HG02678 (cell line): ENCODE measurements around the gene ROCK1.
"Not testable (repeated sequence)": the region's sequence is repeated elsewhere in the genome, so short reads cannot be mapped to it uniquely, and the experiment has no call there.

Experiments used
- ATAC-seq: cut with Tn5 transposase; IDR thresholded peaks from one replicate; pipeline ENCODE4 v1.9.1; 2021; ENCODE audit warnings: mild to moderate bottlenecking, moderate library complexity; ENCODE audit not compliant: unreplicated experiment

ROCK1 gene

DNA sequence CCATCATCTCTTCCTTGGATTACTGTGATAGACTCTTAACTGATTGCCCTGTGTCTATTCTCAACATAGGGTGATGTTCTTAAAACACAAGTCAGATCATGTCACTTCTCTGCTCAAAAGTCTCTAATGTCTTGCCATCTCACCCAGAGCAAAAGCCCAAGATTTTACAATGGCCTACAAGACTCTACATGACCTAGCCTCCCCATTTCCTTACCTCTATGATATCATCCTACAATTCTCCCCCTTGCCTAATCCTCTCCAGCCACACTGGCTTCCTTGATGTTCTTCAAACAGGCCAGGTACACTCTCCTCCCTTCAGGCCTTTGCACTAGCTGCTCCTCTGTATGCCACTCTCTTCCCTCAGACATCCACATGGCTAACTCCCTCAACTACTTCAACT is 55.1 kb downstream of the ROCK1 start:
- ATAC-seq, result no peak

DNA sequence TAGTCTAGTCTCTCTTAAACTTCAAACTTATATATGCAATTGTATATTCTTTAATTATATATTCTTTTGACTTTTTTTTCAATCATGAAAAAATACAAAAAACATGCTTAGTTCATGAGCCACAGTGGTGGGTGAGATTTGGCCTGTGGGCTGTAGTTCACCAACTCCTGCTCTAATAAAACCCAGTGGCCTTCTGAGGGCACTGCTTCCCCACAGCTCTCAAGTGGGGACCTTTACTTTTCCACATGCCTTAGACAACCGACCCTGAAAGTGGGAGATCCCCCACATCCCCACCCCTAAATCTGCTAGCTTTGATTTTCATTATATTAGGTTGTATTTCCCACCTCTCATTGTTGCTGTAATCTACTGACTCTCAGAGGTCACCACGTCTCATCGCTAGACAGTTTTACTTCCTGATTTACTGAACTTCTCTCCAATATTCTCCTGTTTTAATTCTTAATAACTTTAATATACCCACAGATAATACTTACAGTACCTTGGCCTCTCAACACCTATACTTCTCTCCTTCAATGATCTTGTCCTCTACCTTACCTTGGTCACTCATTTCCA is 57.3 kb downstream of the ROCK1 start:
- no peak for ATAC-seq

DNA sequence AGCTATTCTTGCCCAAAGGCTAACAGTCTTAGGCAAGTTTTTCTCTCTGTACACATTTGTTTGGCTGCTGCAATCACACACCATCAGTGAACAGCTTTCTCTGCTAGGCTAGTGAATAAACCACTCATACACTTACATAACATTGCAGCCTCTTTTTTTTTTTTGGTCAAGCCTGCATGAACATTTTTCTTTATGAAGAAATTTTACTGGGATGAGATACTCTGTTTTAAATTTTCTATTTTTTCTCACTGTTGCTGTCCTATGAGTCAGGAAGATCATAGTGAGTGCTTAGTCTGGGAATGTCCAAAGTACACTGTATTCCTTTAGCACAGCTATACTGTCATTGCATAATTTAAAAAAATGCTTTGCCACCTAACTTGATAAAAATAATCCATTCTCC is 58.5 kb downstream of the ROCK1 start:
- no peak for ATAC-seq

DNA sequence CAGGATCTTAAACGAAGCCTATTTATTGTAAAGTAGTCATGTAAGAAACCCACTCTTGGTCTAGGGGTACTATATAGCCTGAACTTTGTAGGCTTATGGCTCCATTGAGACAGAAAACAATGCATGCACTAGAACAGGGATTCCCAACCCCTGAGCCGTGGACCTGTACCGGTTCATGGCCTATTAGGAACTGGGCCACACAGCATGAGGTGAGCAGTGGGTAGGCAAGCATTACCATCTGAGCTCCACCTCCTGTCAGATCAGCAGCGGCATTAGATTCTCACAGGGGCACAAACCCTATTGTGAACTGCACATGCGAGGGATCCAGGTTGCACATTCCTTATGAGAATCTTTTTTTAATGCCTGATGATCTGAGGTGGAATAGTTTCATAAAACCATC is 59.2 kb downstream of the ROCK1 start:
- no peak for ATAC-seq

DNA sequence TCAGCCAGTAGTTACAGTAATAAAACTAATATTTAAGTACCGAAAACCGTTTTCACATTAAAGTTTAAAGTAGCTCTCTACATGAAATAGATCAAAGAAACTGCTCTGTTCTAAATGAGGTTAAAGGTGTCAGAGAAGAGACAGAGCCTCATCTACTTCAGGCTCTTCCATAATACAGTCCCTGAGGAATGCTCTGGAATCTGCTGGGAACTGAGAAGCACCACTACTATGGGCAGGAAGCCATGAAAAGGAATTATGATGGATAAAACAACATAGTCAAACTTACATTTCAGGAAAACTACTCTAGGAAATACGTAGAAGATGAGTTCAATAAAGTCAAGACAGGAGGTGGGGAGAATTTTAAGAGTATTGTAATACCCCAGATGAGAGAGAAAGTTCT is 60.0 kb downstream of the ROCK1 start:
- ATAC-seq, result no peak

DNA sequence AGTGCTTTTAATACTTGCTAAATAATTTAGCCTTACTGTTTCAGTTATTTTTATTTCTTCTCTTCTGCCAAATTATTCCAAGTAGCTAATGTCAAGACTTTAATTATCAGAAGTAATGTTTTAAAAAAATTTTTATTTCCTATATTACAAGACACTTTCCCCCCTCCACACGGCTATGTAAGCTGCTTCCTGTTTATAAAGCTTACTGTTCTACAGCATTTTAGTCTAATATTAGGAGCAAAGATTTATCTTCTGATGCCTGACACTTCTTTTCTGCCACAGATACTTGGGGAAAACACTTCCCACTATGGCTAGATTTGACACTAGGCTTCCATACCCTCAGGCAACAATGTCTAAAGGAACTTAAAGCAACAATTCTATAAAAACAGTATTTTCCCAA is 62.3 kb downstream of the ROCK1 start:
- ATAC-seq, result no peak

DNA sequence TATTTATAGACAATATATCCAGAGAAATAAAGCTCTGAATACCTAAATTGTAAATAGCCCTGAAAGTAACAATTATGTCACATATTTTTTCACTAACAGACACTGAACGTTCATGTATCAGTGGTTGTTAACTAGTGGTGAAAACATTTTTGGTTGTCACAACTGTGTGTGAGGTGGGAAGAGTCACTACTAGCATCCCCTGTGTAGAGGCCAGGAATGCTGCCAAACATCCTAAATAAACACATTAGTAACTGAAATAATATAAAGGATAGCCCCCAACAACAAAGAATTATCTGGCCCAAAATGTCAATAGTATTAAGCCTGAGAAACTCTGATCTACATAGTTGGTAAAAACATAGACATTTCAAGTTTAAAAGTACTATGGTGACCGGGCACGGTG is 64.5 kb downstream of the ROCK1 start:
- no peak for ATAC-seq

DNA sequence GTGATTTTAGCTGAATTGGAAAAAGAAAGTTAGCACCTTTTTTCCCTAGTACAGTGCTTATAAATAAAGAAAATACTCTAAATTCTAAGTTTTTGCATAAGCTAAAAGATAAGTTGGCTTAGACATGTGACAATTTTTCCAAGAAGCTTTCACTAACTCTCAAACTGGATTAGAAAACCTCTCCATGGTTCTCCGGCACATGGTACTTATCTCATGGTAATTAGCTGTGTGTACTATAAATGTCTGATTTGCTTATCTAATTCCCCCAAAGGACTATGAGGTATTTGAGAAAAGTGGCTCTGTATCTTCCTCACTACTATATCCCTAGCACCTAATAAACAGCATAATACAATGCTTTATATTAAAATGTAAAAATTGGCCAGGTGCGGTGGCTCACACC is 71.1 kb downstream of the ROCK1 start:
- no peak for ATAC-seq

DNA sequence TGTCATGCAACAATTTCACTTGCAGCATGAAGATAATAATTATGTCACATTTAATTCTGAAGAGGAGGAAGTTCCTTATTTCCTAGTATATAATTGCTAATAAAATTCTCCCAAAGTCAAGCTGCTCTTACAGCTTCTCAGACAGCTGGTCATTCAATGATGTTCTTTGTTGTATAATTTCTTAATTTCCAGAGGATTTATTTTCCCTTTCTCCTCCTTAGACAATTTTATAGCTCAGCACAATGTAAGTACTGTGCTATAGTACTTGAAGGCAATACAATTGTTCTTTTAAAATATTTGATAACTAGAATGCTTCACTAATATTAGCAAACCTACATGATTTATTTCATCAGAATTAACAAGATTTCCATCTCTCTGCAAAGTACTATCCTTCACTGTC is 73.4 kb downstream of the ROCK1 start:
- no peak for ATAC-seq

DNA sequence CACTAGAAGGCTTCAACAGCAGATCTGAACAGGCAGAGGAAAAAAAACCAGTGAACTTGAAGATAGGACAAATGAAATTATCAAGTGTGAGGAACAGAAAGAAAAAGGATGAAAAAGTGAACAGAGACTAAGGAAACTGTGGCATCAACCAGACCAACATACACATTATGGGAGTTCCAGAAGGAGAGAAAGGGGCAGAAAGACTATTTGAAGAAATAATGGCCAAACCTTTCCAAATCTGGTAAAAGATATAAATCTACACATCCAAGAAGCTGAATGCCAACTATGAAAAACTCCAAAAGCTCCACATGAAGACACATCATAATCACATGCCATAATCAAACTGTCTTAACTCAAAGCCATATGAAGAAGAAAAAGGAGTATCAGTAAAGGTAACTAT is 79.8 kb downstream of the ROCK1 start:
- no peak for ATAC-seq

DNA sequence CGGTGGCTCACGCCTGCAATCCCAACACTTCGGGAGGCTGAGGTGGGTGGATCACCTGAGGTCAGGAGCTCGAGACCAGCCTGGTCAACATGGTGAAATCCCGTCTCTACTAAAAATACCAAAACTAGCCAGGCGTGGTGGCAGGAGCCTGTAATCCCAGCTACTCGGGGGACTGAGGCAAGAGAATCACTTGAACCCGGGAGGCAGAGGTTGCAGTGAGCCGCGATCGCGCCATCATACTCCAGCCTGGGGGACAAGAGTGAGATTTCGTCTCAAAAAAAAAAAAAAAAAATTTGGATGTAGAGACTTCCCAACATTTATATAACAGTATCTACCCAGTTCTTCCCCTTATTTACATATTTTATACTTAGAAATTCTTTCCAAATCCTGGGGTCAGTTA is 93.4 kb downstream of the ROCK1 start:
- ATAC-seq, result not testable (repeated sequence)

DNA sequence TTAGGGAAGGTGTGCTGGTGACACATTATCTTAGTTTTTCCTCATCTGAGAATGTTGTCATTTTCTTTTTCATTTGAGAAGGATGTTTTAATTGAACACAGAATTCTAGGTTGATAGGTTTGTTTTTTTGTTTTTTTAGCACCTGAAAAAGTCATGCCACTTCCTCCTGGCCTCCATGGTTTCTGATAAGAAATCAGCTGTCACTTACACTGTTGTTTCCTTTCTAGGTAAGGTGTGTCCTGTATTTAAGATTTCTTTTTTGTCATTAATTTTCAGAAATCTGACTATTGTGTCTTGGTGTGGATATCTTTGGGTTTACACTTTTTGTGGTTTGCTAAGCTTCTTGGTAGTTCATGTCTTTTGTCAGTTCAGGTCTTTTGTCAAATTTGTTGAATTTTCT is 99.3 kb downstream of the ROCK1 start:
- ATAC-seq, result no peak

DNA sequence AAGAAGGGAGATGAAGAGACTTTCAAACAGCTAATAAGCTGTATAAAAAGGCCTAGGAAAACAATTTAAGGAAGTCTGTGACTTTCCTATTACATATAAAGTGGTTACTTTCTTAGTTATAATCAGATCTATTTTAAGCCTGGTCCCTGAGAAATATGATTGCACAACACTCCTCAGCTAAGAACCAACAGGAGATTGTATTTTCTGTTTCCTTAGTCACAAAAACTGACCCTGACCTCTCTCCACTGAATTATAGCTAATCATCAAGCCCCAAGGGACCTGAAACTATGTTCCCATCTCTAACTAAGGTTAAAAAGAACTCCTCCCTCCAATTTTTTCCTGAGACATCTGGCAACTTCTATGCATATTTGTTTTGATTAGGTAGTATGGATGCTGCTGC is 106.9 kb downstream of the ROCK1 start:
- ATAC-seq, result no peak

DNA sequence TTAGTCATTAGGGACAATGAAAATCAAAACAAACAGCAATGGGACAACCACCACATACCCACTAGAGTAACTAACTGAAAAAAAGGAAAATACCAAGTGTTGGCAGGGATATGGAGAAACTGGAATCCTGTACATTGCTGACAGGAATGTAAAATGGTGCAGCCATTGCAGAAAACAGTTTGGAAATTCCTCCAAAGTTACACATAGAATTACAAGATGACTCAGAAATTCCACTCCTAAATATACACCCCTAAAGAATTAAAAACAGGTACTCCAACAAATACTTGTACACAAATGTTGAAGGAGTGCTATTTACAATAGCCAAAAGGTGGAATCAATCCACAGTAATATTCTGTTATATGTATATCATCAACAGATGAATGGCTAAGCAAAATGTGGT is 110.9 kb downstream of the ROCK1 start:
- ATAC-seq, result no peak

DNA sequence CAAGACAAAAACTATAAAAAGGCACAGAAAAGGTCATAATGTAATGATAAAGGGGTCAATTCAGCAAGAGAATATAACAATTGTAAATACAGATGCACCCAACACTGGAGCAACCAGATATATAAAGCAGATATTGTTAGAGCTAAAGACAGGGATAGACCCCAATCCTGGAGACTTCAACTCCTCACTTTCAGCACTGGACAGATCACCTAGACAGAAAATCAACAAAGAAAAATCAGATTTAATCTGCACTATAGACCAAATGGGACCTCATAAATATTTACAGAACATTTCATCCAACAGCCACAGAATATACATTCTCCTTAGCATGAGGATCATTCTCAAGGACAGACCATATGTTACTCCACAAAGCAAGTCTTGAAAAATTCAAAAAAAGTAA is 114.2 kb downstream of the ROCK1 start:
- ATAC-seq, result no peak

DNA sequence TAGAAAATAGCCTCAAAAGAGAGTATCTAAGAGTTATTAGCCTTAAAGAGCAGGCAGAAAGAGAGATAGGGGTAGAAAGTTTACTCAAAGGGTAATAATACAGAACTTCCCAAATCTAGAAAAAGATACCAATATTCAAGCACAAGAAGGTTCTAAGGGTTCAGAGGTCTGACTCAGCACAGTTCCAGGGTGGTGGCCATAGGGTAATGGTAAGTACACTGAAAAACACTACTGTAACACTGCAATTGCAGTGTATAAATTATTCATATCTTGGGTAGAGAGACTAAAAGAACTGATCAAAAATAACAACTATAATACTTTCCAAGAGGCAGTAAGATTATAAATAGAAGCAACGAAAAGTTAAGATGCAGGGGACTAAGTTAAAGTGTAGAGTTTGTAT is 115.2 kb downstream of the ROCK1 start:
- ATAC-seq, result no peak

DNA sequence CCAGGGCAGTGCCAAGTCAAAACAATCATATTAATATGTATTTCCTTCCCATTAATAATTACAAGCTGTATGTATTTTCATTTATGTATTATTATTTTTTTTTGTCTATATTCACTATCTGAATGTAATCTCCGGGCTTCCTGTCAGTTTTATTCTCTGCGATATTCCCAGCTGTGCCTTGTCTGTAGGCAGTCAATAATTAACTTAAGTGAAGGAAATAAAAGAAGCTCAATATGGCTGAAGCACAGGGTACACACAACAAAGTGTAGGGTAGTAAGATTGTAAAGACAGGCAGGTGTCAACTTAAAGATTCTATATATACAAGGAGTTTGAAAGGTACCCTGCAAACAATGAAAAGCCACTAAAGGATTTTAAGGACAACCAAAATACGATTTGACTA is 122.9 kb downstream of the ROCK1 start:
- ATAC-seq, result no peak

DNA sequence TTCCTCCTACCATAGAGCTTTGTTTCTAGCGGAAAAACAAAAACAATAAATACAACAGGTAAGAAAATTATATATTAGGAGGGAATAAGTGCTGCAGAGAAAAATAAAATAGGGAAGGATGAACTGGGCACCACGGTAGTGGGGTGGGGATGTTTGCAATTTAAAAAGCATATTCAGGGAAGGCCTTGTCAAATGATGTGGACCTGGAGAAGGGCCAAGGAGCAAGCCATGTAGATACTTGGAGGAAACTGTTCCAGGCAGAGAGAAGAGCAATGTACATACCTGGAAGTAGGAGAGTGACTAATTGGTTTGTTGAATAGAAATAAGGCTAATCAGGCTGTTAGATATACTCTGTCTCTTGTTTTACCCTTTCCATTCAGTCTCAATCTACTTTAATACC is 136.5 kb downstream of the ROCK1 start:
- no peak for ATAC-seq

DNA sequence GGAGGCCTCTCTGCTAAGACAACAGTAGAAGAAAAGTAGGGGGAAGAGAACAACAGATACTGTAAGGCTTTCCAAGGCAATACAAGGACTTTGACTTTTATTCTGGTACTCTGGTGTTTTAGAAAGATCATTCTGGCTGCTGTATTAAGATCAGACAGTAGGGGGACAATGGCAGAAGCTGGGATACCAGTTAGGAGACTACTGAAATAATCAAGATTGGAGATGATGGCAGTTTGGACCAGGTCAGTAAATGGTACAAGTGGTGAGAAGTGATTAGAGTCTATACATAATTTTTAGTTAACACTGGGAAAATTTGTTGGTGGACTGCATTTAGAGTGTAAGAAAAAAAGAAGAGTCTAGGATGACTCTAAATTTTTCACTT is 139.7 kb downstream of the ROCK1 start:
- ATAC-seq, result no peak

DNA sequence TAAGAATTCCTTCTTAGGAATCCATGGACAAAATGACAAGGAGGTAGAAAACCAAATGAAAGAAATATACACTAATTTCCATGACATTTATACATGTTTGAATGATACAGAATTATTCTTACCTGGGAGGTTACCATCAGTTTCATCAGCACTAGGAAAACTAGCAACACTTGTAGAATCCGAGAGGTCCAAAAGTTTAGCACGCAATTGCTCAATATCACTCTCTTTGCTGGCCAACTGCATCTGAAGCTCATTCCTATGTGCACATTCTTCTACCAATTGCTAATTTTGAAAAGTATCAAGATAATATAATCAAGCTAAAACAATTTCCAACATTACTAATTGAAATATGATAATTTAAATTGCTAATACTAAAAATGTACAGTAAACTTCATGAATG is 144.8 kb downstream of the ROCK1 start:
- no peak for ATAC-seq

DNA sequence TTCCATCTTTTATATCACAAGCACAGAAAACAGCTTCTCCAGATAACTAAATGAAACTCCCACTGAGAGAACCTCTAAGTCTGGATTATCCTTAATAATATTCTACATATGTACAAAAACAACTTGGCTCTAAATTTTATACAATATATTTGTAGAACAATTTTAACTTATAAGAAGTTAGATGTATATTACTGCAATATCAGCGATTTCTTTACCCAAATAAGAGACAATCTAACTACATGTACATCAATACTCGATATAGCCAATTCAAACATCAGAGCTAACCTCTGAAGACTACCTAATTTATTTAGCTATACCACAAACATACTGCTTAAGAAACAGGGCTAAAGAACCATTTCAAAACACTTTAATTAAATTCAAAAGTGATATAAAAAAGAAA is 148.6 kb downstream of the ROCK1 start:
- no peak for ATAC-seq

DNA sequence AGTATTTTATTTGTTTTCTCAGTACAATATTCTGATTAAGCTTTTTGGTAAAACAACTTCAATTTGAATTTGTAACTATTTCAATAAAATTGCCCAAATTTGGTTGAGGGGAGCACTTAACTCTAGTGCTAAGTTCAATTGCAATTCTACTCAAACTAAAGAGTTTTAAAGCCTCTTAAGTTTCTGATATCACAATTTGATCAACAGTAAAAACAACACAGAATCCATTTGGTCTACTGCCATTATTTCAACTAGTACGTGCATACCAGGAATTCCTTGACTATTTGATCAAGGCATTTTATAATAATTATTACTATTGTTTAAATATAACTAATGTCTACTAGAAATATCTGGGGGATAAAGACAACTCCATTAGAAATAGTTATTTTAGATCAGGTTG is 150.9 kb downstream of the ROCK1 start:
- ATAC-seq, result no peak

DNA sequence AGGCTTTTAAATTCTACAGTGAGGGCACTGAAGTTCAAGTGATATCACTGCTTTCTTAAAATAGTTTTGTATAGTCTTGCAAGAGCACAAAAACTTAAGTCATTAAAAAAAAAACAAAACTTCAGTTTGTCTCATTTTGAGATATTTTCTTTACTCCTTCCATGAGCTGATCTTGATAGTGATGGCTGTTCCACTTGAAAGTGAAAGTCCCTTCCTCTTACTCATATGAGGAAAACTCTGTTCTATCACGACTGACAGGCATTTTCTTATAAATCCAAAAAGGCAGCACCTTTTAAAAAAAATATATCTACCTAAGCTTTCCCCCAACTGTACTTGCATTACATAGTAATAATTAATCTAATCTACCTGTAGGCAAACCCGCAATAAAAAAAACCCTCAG is 160.8 kb downstream of the ROCK1 start:
- ATAC-seq, result not testable (repeated sequence)
